Nephron (organoid): ENCODE results near the gene SLC25A25.

Experiments used
- H3K27ac Mint-ChIP-seq, 3 experiments: 2 replicates each; pipeline ENCODE4 v1.8.0; 2020; ENCODE audit warnings: mixed read lengths in 3 of 3, mild to moderate bottlenecking in 2 of 3, moderate library complexity in 1 of 3
- H3K27me3 Mint-ChIP-seq: 2 replicates; pipeline ENCODE4 v1.8.0; 2021; ENCODE audit warnings: low read depth, mild to moderate bottlenecking, moderate library complexity, mixed read lengths
- H3K36me3 Mint-ChIP-seq: 2 replicates; pipeline ENCODE4 v1.8.0; 2020; ENCODE audit warnings: low read depth, mixed read lengths
- H3K4me1 Mint-ChIP-seq: 2 replicates; pipeline ENCODE4 v1.8.0; 2020; ENCODE audit warnings: mixed read lengths
- H3K4me3 Mint-ChIP-seq, 3 experiments: 2 replicates each; pipeline ENCODE4 v1.8.0; 2020; ENCODE audit warnings: mild to moderate bottlenecking in 3 of 3, mixed read lengths in 3 of 3, moderate library complexity in 2 of 3
- H3K9me3 Mint-ChIP-seq: 2 replicates; pipeline ENCODE4 v1.8.0; 2020; ENCODE audit warnings: mixed read lengths
- CTCF ChIP-seq, 3 experiments: fragments of 200-600 bp; sonication (generic); IDR thresholded peaks; one replicate each; pipeline ENCODE4 v1.5.0; 2021; ENCODE audit warnings: antibody characterized with exemption in 3 of 3; ENCODE audit not compliant: unreplicated experiment in 3 of 3

The SLC25A25 gene

GRCh38 chr9:128142596-128142995 is 74.6 kb downstream of the SLC25A25 start:
- Mint-ChIP-seq H3K9me3 (no peaks in the 10 kb centered on the region), H3K27ac (no peak overlapping the region), H3K4me3 (no peak overlapping the region), H3K36me3 (no peaks in the 10 kb centered on the region), H3K4me1 (peaks cover 32% of the 10 kb centered on the region), H3K27me3 (peaks cover 4% of the 10 kb centered on the region)
- no peak for TF ChIP-seq CTCF (IDR thresholded peaks at IDR 0.05; ENCODE audit: unreplicated experiment in 3 of 3)

GRCh38 chr9:128143525-128144238 is 75.7 kb downstream of the SLC25A25 start:
- Mint-ChIP-seq H3K27ac (peak overlapping the region in 2 of 3 experiments; percentile 63 to 74), H3K27me3 (peaks cover 4% of the 10 kb centered on the region), H3K4me1 (peaks cover 27% of the 10 kb centered on the region), H3K36me3 (no peaks in the 10 kb centered on the region), H3K4me3 (no peak overlapping the region), H3K9me3 (no peaks in the 10 kb centered on the region)
- TF ChIP-seq CTCF (IDR thresholded peaks at IDR 0.05; ENCODE audit: unreplicated experiment in 3 of 3), result no peak

- Mint-ChIP-seq H3K36me3 (no peaks in the 10 kb centered on the region), H3K4me1 (peaks cover 34% of the 10 kb centered on the region)
- no peak for TF ChIP-seq CTCF (IDR thresholded peaks at IDR 0.05; ENCODE audit: unreplicated experiment in 3 of 3)
These were observed 76.5 kb downstream of the SLC25A25 start for GRCh38 chr9:128144239-128145181.

DNA sequence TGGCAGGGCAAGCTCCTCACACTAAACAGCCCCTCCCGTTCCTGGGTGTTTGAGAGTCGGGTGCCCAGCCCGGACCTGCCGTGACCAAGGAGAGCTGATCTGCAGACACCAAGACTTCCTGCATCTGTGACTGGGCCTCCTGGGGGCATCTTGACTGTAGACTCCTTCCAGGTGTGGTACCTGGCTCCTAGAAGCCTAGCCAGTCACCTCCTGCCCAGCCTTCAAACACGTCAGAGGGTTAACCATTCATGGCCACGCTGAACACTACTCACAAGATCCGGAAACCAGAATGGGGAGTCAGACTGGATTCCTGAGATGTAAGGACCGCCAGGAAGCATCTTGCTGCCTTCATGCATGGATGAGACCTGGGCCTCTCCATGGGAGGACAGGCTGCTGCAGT is 77.5 kb downstream of the SLC25A25 start:
- peaks cover 4% of the 10 kb centered on the region for H3K27me3 Mint-ChIP-seq
- no peaks in the 10 kb centered on the region for H3K36me3 Mint-ChIP-seq
- H3K4me1 Mint-ChIP-seq, result peaks cover 31% of the 10 kb centered on the region
- peak overlapping the region in 1 of 3 experiments; percentile 7 for H3K4me3 Mint-ChIP-seq
- H3K27ac Mint-ChIP-seq, result peak overlapping the region; percentile 47 to 72 (median 51)
- no peak for TF ChIP-seq CTCF (IDR thresholded peaks at IDR 0.05; ENCODE audit: unreplicated experiment in 3 of 3)
- H3K9me3 Mint-ChIP-seq, result no peaks in the 10 kb centered on the region

More at GRCh38 chr9:128144239-128145181, 76.5 kb downstream of the SLC25A25 start:
- peak overlapping the region in 1 of 3 experiments; percentile 49 for H3K27ac Mint-ChIP-seq
- H3K4me3 Mint-ChIP-seq, result no peak overlapping the region
- no peaks in the 10 kb centered on the region for H3K9me3 Mint-ChIP-seq
- peaks cover 4% of the 10 kb centered on the region for H3K27me3 Mint-ChIP-seq

GRCh38 chr9:128145951-128146351 is 77.9 kb downstream of the SLC25A25 start:
- Mint-ChIP-seq H3K27ac (peak overlapping the region; percentile 47 to 72 (median 51)), H3K27me3 (peaks cover 4% of the 10 kb centered on the region), H3K4me3 (peak overlapping the region in 1 of 3 experiments; percentile 7), H3K9me3 (no peaks in the 10 kb centered on the region), H3K36me3 (no peaks in the 10 kb centered on the region), H3K4me1 (peaks cover 31% of the 10 kb centered on the region)
- TF ChIP-seq CTCF (IDR thresholded peaks at IDR 0.05; ENCODE audit: unreplicated experiment in 3 of 3), result no peak
